HepG2 (cell line): ENCODE results near the gene GYS1. TPM values are rescaled to one million over a fixed set of nuclear protein-coding genes. Genes with fewer than 3 reads are reported as not detected.

Experiments
- ATAC-seq: fragments of 200-7000 bp; cut with Tn5 transposase; 3 replicates; pipeline ENCODE4 v1.9.1; 2020; ENCODE audit warnings: mild to moderate bottlenecking, moderate library complexity
- BruUV-seq: library from RNA; stranded (reverse); fragments of 400-500 nt; replicated peaks from 2 replicates; lab custom pipeline; 2021; lab: Mats Ljungman, UMichigan
- CTCF ChIA-PET: fragments of 300-600 bp; formaldehyde crosslinking; extraction: SDS; loops from one replicate; lab custom pipeline; 2021; ENCODE audit warnings: low total read pairs, inconsistent platforms, low intra/inter-chr PET ratio; lab: Yijun Ruan, JAX
- POLR2A ChIA-PET: fragments of 350-600 bp; sonication (Branson Sonifier 250); formaldehyde crosslinking; loops from one replicate; lab custom pipeline; 2020; ENCODE audit warnings: antibody characterized with exemption, inconsistent platforms; lab: Yijun Ruan, JAX
- DNase-seq: peaks from one replicate; pipeline ENCODE4 v3.0.0-alpha.2; 2015; ENCODE audit warnings: low spot score
- FAIRE-seq: peaks from 3 replicates; lab custom pipeline; 2011; peaks lifted over from hg19 to GRCh38; lab: Jason Lieb, UNC
- H2AFZ ChIP-seq: one replicate; pipeline ENCODE4 v1.6.1; 2011; ENCODE audit warnings: low read length, inconsistent platforms
- H3K27ac ChIP-seq: fragments of 300-600 bp; 3 replicates; pipeline ENCODE4 v1.8.0; 2011; ENCODE audit warnings: mixed run types, mild to moderate bottlenecking, mixed read lengths, low read length, inconsistent platforms; ENCODE audit not compliant: insufficient read depth; ENCODE audit errors: extremely low read length
- H3K27me3 ChIP-seq, 2 experiments: fragments of 200-600 bp in 1 of 2; 2 replicates in 1 of 2; 3 replicates in 1 of 2; pipeline versions ENCODE4 v1.6.0 to v1.8.0; 2011; ENCODE audit warnings: low read length in 2 of 2, mild to moderate bottlenecking in 2 of 2, moderate library complexity in 2 of 2, inconsistent platforms in 1 of 2; ENCODE audit not compliant: insufficient read depth in 2 of 2, control insufficient read depth in 1 of 2
- H3K36me3 ChIP-seq, 2 experiments: fragments of 200-600 bp in 1 of 2; replicated peaks in 1 of 2; 2 replicates in 1 of 2; 3 replicates in 1 of 2; pipeline versions ENCODE4 v1.5.1 to v1.8.0; 2011; ENCODE audit warnings: low read length in 2 of 2, inconsistent platforms in 1 of 2; ENCODE audit not compliant: insufficient read depth in 2 of 2, control insufficient read depth in 1 of 2
- H3K4me1 ChIP-seq: 2 replicates; pipeline ENCODE4 v1.5.1; 2012; ENCODE audit warnings: low read length, inconsistent platforms; ENCODE audit not compliant: insufficient read depth
- H3K4me2 ChIP-seq: 2 replicates; pipeline ENCODE4 v1.6.0; 2011; ENCODE audit warnings: low read depth, low read length, inconsistent platforms
- H3K4me3 ChIP-seq, 3 experiments: fragments of 200-600 bp in 1 of 3; sonication (generic), shearing (Covaris generic) in 1 of 3; replicated peaks in 1 of 3; 2 replicates each; pipeline ENCODE4 v1.5.1; 2011 to 2016; ENCODE audit warnings: low read length in 3 of 3, inconsistent platforms in 2 of 3, low read depth in 2 of 3, mild to moderate bottlenecking in 2 of 3, control low read depth in 1 of 3, mixed read lengths in 1 of 3; ENCODE audit not compliant: insufficient read depth in 1 of 3
- H3K79me2 ChIP-seq: one replicate; pipeline ENCODE4 v1.6.1; 2011; ENCODE audit warnings: low read length, inconsistent platforms; ENCODE audit not compliant: insufficient read depth
- H3K9ac ChIP-seq: 2 replicates; pipeline ENCODE4 v1.6.0; 2011; ENCODE audit warnings: mild to moderate bottlenecking, low read depth, low read length, inconsistent platforms; ENCODE audit not compliant: insufficient read depth
- H3K9me3 ChIP-seq: 2 replicates; pipeline ENCODE4 v1.5.1; 2012; ENCODE audit warnings: mild to moderate bottlenecking, low read length
- H4K20me1 ChIP-seq: 2 replicates; pipeline ENCODE4 v1.6.0; 2011; ENCODE audit warnings: inconsistent platforms, mild to moderate bottlenecking, low read length, moderate library complexity; ENCODE audit not compliant: insufficient read depth
- CAMTA2 ChIP-seq: sonication (generic); formaldehyde crosslinking; IDR thresholded peaks from 2 replicates; pipeline ENCODE4 v1.4.0; 2020; ENCODE audit warnings: mild to moderate bottlenecking, missing genetic modification reagents, borderline replicate concordance
- CEBPG ChIP-seq: IDR thresholded peaks from 2 replicates; pipeline ENCODE4 v1.6.1; 2016
- CENPT ChIP-seq: sonication (generic); formaldehyde crosslinking; IDR thresholded peaks from 2 replicates; pipeline ENCODE4 v1.8.0; 2022; ENCODE audit warnings: low read depth, mild to moderate bottlenecking, moderate library complexity, missing genetic modification reagents
- ELF4 ChIP-seq: sonication (generic); formaldehyde crosslinking; IDR thresholded peaks from 2 replicates; pipeline ENCODE4 v1.5.0; 2020; ENCODE audit warnings: missing genetic modification reagents, mild to moderate bottlenecking, moderate library complexity, borderline replicate concordance
- ESRRA ChIP-seq: sonication (generic); formaldehyde crosslinking; IDR thresholded peaks from 2 replicates; pipeline ENCODE4 v1.5.1; 2020; ENCODE audit warnings: mild to moderate bottlenecking, low read depth, missing genetic modification reagents
- HCFC1 ChIP-seq: fragments of 150-350 bp; IDR thresholded peaks from 2 replicates; pipeline ENCODE4 v1.6.1; 2014; ENCODE audit warnings: low read depth, low read length
- KAT8 ChIP-seq: IDR thresholded peaks from 2 replicates; pipeline ENCODE4 v1.6.1; 2016; ENCODE audit warnings: missing genetic modification reagents, missing compliant biosample characterization
- MEIS1 ChIP-seq: sonication (generic); formaldehyde crosslinking; IDR thresholded peaks from 2 replicates; pipeline ENCODE4 v1.9.0; 2021; ENCODE audit warnings: mild to moderate bottlenecking, missing genetic modification reagents, moderate library complexity, borderline replicate concordance
- NCOA5 ChIP-seq: sonication (generic); formaldehyde crosslinking; IDR thresholded peaks from 2 replicates; pipeline ENCODE4 v1.4.0; 2020; ENCODE audit warnings: missing genetic modification reagents
- THYN1 ChIP-seq: sonication (generic); formaldehyde crosslinking; IDR thresholded peaks from 2 replicates; pipeline ENCODE4 v1.8.1; 2023; ENCODE audit warnings: low read depth, mild to moderate bottlenecking, moderate library complexity, missing genetic modification reagents, borderline replicate concordance
- ZBTB44 ChIP-seq: sonication (generic); formaldehyde crosslinking; IDR thresholded peaks from 2 replicates; pipeline ENCODE4 v1.4.0; 2020; ENCODE audit warnings: missing genetic modification reagents
- ZNF619 ChIP-seq: sonication (generic); formaldehyde crosslinking; IDR thresholded peaks from 2 replicates; pipeline ENCODE4 v1.4.0; 2020; ENCODE audit warnings: mild to moderate bottlenecking, missing genetic modification reagents
- WGBS: methylation state at CpG from one replicate; pipeline ENCODE4 v1.1.6; 2017; ENCODE audit warnings: low lambda C conversion rate; 5-methylcytosine and 5-hydroxymethylcytosine counted together
- in situ Hi-C: cut with HindIII; loops from 2 replicates; pipeline ENCODE4 v1.10.0; 2017; ENCODE audit warnings: low pct_unique_long_range_greater_than_20kb; ENCODE audit not compliant: extremely low pct_ligation_motif_present
- intact Hi-C: fragments of 100-400 bp; cut with micrococcal nuclease; formaldehyde crosslinking; loops from one replicate; pipeline ENCODE4 v1.10.0; 2022; ENCODE audit not compliant: unreplicated experiment
- polyA plus RNA-seq, 8 experiments: library from polyadenylated mRNA; depleted of rRNA in 3 of 8; stranded (reverse) in 7 of 8; unstranded in 1 of 8; fragments of >200 nt; fragmentation: Illumina TruSeq in 4 of 8; extraction: Trizol in 4 of 8; gene quantifications; 2 replicates each; pipeline versions ENCODE4 v1.2.1 to v1.2.3, GENCODE V29; 2011 to 2016; ENCODE audit warnings: low read depth in 4 of 8, missing spikeins in 1 of 8, mixed read lengths in 1 of 8; ENCODE audit not compliant: insufficient read depth in 1 of 8
- total RNA-seq, 5 experiments: library from RNA; depleted of rRNA; stranded (reverse); fragments of >200 nt; fragmentation: Illumina TruSeq; extraction: Trizol; gene quantifications; 2 replicates each; pipeline ENCODE4 v1.2.3, GENCODE V29; 2016; ENCODE audit warnings: low read depth in 1 of 5
- TF ChIP-seq, protein P1 (sequence below): sonication (generic); formaldehyde crosslinking; IDR thresholded peaks from 2 replicates; pipeline ENCODE4 v1.8.0; 2022; ENCODE audit warnings: missing genetic modification reagents, low read depth, mild to moderate bottlenecking, borderline replicate concordance
- TF ChIP-seq, protein P2 (sequence below): IDR thresholded peaks from 2 replicates; pipeline ENCODE4 v1.6.1; 2016; ENCODE audit warnings: missing biosample characterization, missing genetic modification reagents, low read depth
- TF ChIP-seq, protein P3 (sequence below): sonication (generic); formaldehyde crosslinking; IDR thresholded peaks from 2 replicates; pipeline ENCODE4 v1.8.1; 2023; ENCODE audit warnings: mild to moderate bottlenecking, missing genetic modification reagents
- TF ChIP-seq, protein P4 (sequence below): sonication (generic); formaldehyde crosslinking; IDR thresholded peaks from 2 replicates; pipeline ENCODE4 v1.5.1; 2020; ENCODE audit warnings: mild to moderate bottlenecking, missing genetic modification reagents, moderate library complexity

Gene GYS1
- total and polyA plus RNA-seq, 2 of the 13 experiments (the other 11 are each of a cell fraction or from before 2014, with no cell fraction given): 18.4 to 42.1 TPM

DNA sequence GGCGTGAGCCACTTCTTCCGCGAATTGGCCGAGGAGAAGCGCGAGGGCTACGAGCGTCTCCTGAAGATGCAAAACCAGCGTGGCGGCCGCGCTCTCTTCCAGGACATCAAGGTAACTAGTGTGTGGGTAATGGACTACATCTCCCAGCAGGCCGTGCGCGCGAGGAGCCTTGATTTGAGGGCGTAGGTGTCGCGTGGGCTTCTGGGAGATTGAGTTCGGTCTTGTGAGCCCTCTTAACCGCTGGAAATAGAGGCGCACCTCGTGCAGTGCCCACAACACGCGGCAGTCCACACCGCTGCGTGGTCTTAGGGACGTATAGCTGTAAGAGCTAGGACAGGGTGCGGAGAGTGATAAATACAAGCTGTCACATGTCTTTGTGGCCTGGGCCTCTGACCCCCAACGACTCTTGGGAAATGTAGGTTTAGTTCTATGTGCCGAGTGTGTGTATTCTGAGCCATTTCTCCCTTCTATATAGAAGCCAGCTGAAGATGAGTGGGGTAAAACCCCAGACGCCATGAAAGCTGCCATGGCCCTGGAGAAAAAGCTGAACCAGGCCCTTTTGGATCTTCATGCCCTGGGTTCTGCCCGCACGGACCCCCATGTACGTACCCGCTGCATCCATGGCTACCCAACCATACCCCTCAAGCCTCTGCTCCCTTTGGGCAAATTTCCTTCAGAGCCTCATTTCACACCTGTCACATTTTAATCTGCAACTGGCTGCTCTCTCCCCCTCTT is 27.1 kb downstream of the GYS1 start:
- TSS peak; percentile 86 for BruUV-seq
- Histone ChIP-seq H3K27ac (peak overlapping the region; percentile 86), H3K36me3 (peaks cover 3 to 25% of the 10 kb centered on the region in 2 experiments), H3K79me2 (peaks cover 25% of the 10 kb centered on the region), H3K4me1 (peaks cover 41% of the 10 kb centered on the region), H3K9me3 (no peaks in the 10 kb centered on the region), H3K4me3 (peak overlapping the region; percentile 79 to 99 (median 89)), H3K9ac (peak overlapping the region; percentile 96), H4K20me1 (peaks cover 33% of the 10 kb centered on the region), H2AFZ (no peak overlapping the region), H3K27me3 (no peaks in the 10 kb centered on the region; a peak in 1 of 5 replicates), H3K4me2 (peak overlapping the region; percentile 97)
- ATAC-seq (no peak), DNase-seq (peak; percentile 58), FAIRE-seq (no peak)
- POLR2A ChIA-PET: interaction anchor here (1.2 to 5.6 kb wide), 9 partner anchors 10 to 159 kb away, joined by 3 to 153 read pairs (median 20); partner anchors contain the start of genes BAX, DHDH, GYS1 and NUCB1
- CTCF ChIA-PET: no interaction called here
- in situ Hi-C loops: no loop called here
- 0% methylated on average over 18 of the region's 36 CpGs for WGBS
- intact Hi-C loops: loop anchor here (10.0 kb wide), 2 partner anchors 91 to 181 kb away; partner anchors contain the start of gene PPP1R15A
- TF ChIP-seq KAT8 (CRISPR knock-in tag) (no peak), ESRRA (CRISPR knock-in tag) (no peak), NCOA5 (0 out of 2 replicates have a peak, but pooled peaks have one; percentile 57), CEBPG (no peak), MEIS1 (no peak), CENPT (CRISPR knock-in tag) (no peak), THYN1 (CRISPR knock-in tag) (no peak), ZNF619 (peak; percentile 47; the same call in 1 of the 2 replicates), ELF4 (CRISPR knock-in tag) (no peak; the same call in 1 of the 2 replicates), ZBTB44 (CRISPR knock-in tag) (no peak), CAMTA2 (CRISPR knock-in tag) (no peak), HCFC1 (peak; percentile 83)
- TF ChIP-seq, protein P1, sequence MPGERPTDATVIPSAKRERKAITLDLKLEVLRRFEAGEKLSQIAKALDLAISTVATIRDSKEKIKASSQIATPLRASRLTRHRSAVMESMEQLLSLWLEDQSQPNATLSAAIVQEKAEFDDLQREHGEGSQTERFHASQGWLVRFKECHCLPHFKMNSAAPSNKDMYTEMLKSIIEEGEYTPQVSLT: 0 out of 2 replicates have a peak, but pooled peaks have one; percentile 32
- TF ChIP-seq, protein P2, sequence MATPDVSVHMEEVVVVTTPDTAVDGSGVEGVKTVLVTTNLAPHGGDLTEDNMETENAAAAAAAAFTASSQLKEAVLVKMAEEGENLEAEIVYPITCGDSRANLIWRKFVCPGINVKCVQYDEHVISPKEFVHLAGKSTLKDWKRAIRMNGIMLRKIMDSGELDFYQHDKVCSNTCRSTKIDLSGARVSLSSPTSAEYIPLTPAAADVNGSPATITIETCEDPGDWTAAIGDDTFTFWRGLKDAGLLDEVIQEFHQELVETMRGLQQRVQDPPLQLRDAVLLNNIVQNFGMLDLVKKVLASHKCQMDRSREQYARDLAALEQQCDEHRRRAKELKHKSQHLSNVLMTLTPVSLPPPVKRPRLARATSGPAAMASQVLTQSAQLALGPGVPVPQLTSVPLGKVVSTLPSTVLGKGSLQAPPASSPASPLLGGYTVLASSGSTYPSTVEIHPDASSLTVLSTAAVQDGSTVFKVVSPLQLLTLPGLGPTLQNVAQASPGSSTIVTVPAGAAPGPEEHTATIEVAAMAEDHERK (CRISPR knock-in tag): no peak
- TF ChIP-seq, protein P3, sequence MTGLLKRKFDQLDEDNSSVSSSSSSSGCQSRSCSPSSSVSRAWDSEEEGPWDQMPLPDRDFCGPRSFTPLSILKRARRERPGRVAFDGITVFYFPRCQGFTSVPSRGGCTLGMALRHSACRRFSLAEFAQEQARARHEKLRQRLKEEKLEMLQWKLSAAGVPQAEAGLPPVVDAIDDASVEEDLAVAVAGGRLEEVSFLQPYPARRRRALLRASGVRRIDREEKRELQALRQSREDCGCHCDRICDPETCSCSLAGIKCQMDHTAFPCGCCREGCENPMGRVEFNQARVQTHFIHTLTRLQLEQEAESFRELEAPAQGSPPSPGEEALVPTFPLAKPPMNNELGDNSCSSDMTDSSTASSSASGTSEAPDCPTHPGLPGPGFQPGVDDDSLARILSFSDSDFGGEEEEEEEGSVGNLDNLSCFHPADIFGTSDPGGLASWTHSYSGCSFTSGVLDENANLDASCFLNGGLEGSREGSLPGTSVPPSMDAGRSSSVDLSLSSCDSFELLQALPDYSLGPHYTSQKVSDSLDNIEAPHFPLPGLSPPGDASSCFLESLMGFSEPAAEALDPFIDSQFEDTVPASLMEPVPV (CRISPR knock-in tag): 0 out of 2 replicates have a peak, but pooled peaks have one; percentile 9
- TF ChIP-seq, protein P4, sequence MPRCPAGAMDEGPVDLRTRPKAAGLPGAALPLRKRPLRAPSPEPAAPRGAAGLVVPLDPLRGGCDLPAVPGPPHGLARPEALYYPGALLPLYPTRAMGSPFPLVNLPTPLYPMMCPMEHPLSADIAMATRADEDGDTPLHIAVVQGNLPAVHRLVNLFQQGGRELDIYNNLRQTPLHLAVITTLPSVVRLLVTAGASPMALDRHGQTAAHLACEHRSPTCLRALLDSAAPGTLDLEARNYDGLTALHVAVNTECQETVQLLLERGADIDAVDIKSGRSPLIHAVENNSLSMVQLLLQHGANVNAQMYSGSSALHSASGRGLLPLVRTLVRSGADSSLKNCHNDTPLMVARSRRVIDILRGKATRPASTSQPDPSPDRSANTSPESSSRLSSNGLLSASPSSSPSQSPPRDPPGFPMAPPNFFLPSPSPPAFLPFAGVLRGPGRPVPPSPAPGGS (CRISPR knock-in tag): 0 out of 2 replicates have a peak, but pooled peaks have one; percentile 13
